Activated CD4-positive, CD25-positive, alpha-beta regulatory T cell treated with anti-CD3 and anti-CD28 coated beads, Interleukin-2, amount 50 U/mL, for 24 hours (primary cell): ENCODE data around the gene MICALL2.

Experiments used
- ATAC-seq, 2 donors: fragments of 150-1000 bp; cut with Tn5 transposase; one replicate each; pipeline ENCODE4 v1.10.0; 2021; ENCODE audit warnings: mild to moderate bottlenecking in 1 of 2, moderate library complexity in 1 of 2

The MICALL2 gene

GRCh38 chr7:1411414-1411813 lies 47.9 kb downstream of the MICALL2 start:
- no peak for ATAC-seq

- no peak for ATAC-seq
Observed at GRCh38 chr7:1410992-1411391, 48.3 kb downstream of the MICALL2 start.

GRCh38 chr7:1409555-1409954 lies 49.7 kb downstream of the MICALL2 start:
- ATAC-seq, result no peak

GRCh38 chr7:1408466-1408865 lies 50.8 kb downstream of the MICALL2 start:
- no peak for ATAC-seq

GRCh38 chr7:1407892-1408291 lies 51.4 kb downstream of the MICALL2 start:
- no peak for ATAC-seq

GRCh38 chr7:1404898-1405548 lies 54.2 kb downstream of the MICALL2 start:
- ATAC-seq, result no peak

GRCh38 chr7:1404460-1404809 lies 54.8 kb downstream of the MICALL2 start:
- no peak for ATAC-seq

- ATAC-seq, result no peak
Observed at GRCh38 chr7:1403638-1404459, 55.4 kb downstream of the MICALL2 start.

- no peak for ATAC-seq
Observed at GRCh38 chr7:1402791-1403637, 56.3 kb downstream of the MICALL2 start.

- ATAC-seq, result no peak
Observed at GRCh38 chr7:1402110-1402790, 57.0 kb downstream of the MICALL2 start.

- no peak for ATAC-seq
Observed at GRCh38 chr7:1401011-1401410, 58.3 kb downstream of the MICALL2 start.

- no peak for ATAC-seq
Observed at GRCh38 chr7:1400371-1400770, 58.9 kb downstream of the MICALL2 start.

GRCh38 chr7:1397491-1398327 lies 61.6 kb downstream of the MICALL2 start:
- ATAC-seq, result no peak

- ATAC-seq, result no peak
Observed at GRCh38 chr7:1396195-1396594, 63.1 kb downstream of the MICALL2 start.

- ATAC-seq, result no peak
Observed at GRCh38 chr7:1395211-1396070, 63.8 kb downstream of the MICALL2 start.

GRCh38 chr7:1394371-1394770 lies 64.9 kb downstream of the MICALL2 start:
- ATAC-seq, result no peak

- ATAC-seq, result no peak
Observed at GRCh38 chr7:1393421-1393820, 65.8 kb downstream of the MICALL2 start.

GRCh38 chr7:1392556-1392955 lies 66.7 kb downstream of the MICALL2 start:
- no peak for ATAC-seq

GRCh38 chr7:1391449-1391848 lies 67.8 kb downstream of the MICALL2 start:
- ATAC-seq, result no peak

GRCh38 chr7:1388703-1389335 lies 70.5 kb downstream of the MICALL2 start:
- no peak for ATAC-seq
